B cell (primary cell): ENCODE measurements around the gene PABPN1. TPM values are rescaled to one million over a fixed set of nuclear protein-coding genes. Genes with fewer than 3 reads are reported as not detected.

Experiments
- ATAC-seq: fragments of 200-7000 bp; cut with Tn5 transposase; one replicate; pipeline ENCODE4 v1.10.0; 2021; ENCODE audit warnings: low read depth, mild to moderate bottlenecking, moderate number of reproducible peaks, moderate library complexity
- CTCF ChIA-PET: fragments of 350-600 bp; sonication (Branson Sonifier 250); formaldehyde crosslinking; loops from one replicate; lab custom pipeline; 2021; ENCODE audit warnings: antibody characterized with exemption, inconsistent platforms; lab: Charles Lee
- POLR2A ChIA-PET: fragments of 350-600 bp; sonication (Branson Sonifier 250); formaldehyde crosslinking; loops from one replicate; lab custom pipeline; 2021; ENCODE audit warnings: antibody characterized with exemption; lab: Charles Lee
- DNase-seq: peaks from one replicate; pipeline ENCODE4 v3.0.0; 2013
- H2AFZ ChIP-seq: 2 replicates; pipeline ENCODE4 v1.6.1; 2012; ENCODE audit warnings: mild to moderate bottlenecking, low read depth, low read length; ENCODE audit not compliant: insufficient read depth, poor library complexity, severe bottlenecking
- H3K27ac ChIP-seq, 2 donors: 1 replicate in 1 of 2; 2 replicates in 1 of 2; pipeline ENCODE4 v1.5.1; 2012 to 2013; ENCODE audit warnings: low read length in 2 of 2, mild to moderate bottlenecking in 2 of 2, moderate library complexity in 1 of 2
- H3K27me3 ChIP-seq, 4 experiments: fragments of 200-600 bp in 1 of 4; sonication (generic) in 1 of 4; replicated peaks in 1 of 4; 1 replicate in 2 of 4; 2 replicates in 2 of 4; pipeline versions ENCODE4 v1.6.1 to v1.7.0; 2013 to 2016; ENCODE audit warnings: low read length in 3 of 4, mild to moderate bottlenecking in 2 of 4, mixed read lengths in 1 of 4, moderate library complexity in 1 of 4; ENCODE audit not compliant: insufficient read depth in 4 of 4, control insufficient read depth in 3 of 4; ENCODE audit errors: control extremely low read depth in 1 of 4
- H3K36me3 ChIP-seq, 2 experiments: replicated peaks in 1 of 2; 1 replicate in 1 of 2; 2 replicates in 1 of 2; pipeline versions ENCODE4 v1.6.1 to v1.7.1; 2013; ENCODE audit warnings: low read length in 1 of 2; ENCODE audit not compliant: insufficient read depth in 2 of 2, control insufficient read depth in 1 of 2; ENCODE audit errors: control extremely low read depth in 1 of 2, extremely low read depth in 1 of 2
- H3K4me1 ChIP-seq, 2 donors: fragments of 200-600 bp in 1 of 2; sonication (generic) in 1 of 2; 1 replicate in 1 of 2; 2 replicates in 1 of 2; pipeline versions ENCODE4 v1.5.1 to v1.6.1; 2013 to 2017; ENCODE audit warnings: low read length in 2 of 2; ENCODE audit not compliant: control insufficient read depth in 2 of 2, insufficient read depth in 2 of 2
- H3K4me2 ChIP-seq: replicated peaks from 2 replicates; pipeline ENCODE3; 2012; ENCODE audit warnings: mild to moderate bottlenecking, low read depth, low read length; ENCODE audit not compliant: poor library complexity, severe bottlenecking
- H3K4me3 ChIP-seq, 5 experiments: fragments of 200-600 bp in 1 of 5; sonication (generic) in 1 of 5; 1 replicate in 3 of 5; 2 replicates in 2 of 5; pipeline versions ENCODE4 v1.5.1 to v1.7.0; 2011 to 2016; ENCODE audit warnings: low read length in 4 of 5, mild to moderate bottlenecking in 4 of 5, low read depth in 2 of 5, control low read depth in 1 of 5, moderate library complexity in 1 of 5; ENCODE audit not compliant: insufficient read depth in 1 of 5; ENCODE audit errors: control extremely low read depth in 1 of 5, extremely low read depth in 1 of 5
- H3K79me2 ChIP-seq: fragments of 200-600 bp; sonication (generic); one replicate; pipeline ENCODE4 v1.6.0; 2016; ENCODE audit warnings: low read length; ENCODE audit not compliant: control insufficient read depth, insufficient read depth
- H3K9ac ChIP-seq: fragments of 200-600 bp; sonication (generic); 2 replicates; pipeline ENCODE4 v1.6.1; 2017; ENCODE audit warnings: mild to moderate bottlenecking, low read length, moderate library complexity
- H3K9me3 ChIP-seq, 3 donors: one replicate each; pipeline versions ENCODE4 v1.6.1 to v1.7.1; 2013; ENCODE audit warnings: low read length in 2 of 3; ENCODE audit not compliant: control insufficient read depth in 2 of 3, insufficient read depth in 1 of 3; ENCODE audit errors: control extremely low read depth in 1 of 3
- H4K20me1 ChIP-seq: 2 replicates; pipeline ENCODE4 v1.6.0; 2012; ENCODE audit warnings: mild to moderate bottlenecking, low read length; ENCODE audit not compliant: insufficient read depth, control insufficient read depth, poor library complexity, severe bottlenecking
- H3K27ac Mint-ChIP-seq: one replicate; pipeline ENCODE4 v1.8.0; 2021; ENCODE audit warnings: mixed read lengths
- H3K27me3 Mint-ChIP-seq: one replicate; pipeline ENCODE4 v1.8.0; 2021; ENCODE audit warnings: mixed read lengths
- H3K4me1 Mint-ChIP-seq: one replicate; pipeline ENCODE4 v1.8.0; 2021; ENCODE audit warnings: mixed read lengths
- H3K4me3 Mint-ChIP-seq: one replicate; pipeline ENCODE4 v1.8.0; 2021; ENCODE audit warnings: mixed read lengths
- H3K9me3 Mint-ChIP-seq: one replicate; pipeline ENCODE4 v1.8.0; 2022; ENCODE audit warnings: mixed read lengths; ENCODE audit not compliant: insufficient read depth
- EZH2 ChIP-seq: IDR thresholded peaks from 2 replicates; pipeline ENCODE4 v1.6.1; 2012; ENCODE audit warnings: borderline replicate concordance, low read depth, mild to moderate bottlenecking, moderate library complexity, low read length; ENCODE audit not compliant: insufficient read depth, poor library complexity, severe bottlenecking
- WGBS: methylation state at CpG from one replicate; pipeline ENCODE4 v1.1.5; 2013; ENCODE audit warnings: missing lambda C conversion rate; ENCODE audit not compliant: insufficient coverage; 5-methylcytosine and 5-hydroxymethylcytosine counted together
- intact Hi-C: fragments of 100-400 bp; cut with micrococcal nuclease; formaldehyde crosslinking; loops from one replicate; pipeline ENCODE4 v1.10.0; 2022
- polyA plus RNA-seq: library from polyadenylated mRNA; depleted of rRNA; stranded (reverse); fragments of >200 nt; gene quantifications from 2 replicates; pipeline ENCODE4 v1.2.3, GENCODE V29; 2012
- total RNA-seq, 2 donors: library from RNA; stranded (reverse); fragments of 120-200 nt in 1 of 2; gene quantifications; 1 replicate in 1 of 2; 2 replicates in 1 of 2; pipeline versions ENCODE4 v1.2.3 to v1.2.4, GENCODE V29; 2013 to 2022
- TF ChIP-seq, protein P1 (sequence below): fragments of 200-600 bp; IDR thresholded peaks from one replicate; pipeline ENCODE4 v1.8.0; 2022; ENCODE audit warnings: antibody characterized with exemption, mild to moderate bottlenecking

The PABPN1 gene
- total and polyA plus RNA-seq, 2 donors (not counting 1 experiment from before 2014, with no cell fraction given) = 283 to 293 TPM

DNA sequence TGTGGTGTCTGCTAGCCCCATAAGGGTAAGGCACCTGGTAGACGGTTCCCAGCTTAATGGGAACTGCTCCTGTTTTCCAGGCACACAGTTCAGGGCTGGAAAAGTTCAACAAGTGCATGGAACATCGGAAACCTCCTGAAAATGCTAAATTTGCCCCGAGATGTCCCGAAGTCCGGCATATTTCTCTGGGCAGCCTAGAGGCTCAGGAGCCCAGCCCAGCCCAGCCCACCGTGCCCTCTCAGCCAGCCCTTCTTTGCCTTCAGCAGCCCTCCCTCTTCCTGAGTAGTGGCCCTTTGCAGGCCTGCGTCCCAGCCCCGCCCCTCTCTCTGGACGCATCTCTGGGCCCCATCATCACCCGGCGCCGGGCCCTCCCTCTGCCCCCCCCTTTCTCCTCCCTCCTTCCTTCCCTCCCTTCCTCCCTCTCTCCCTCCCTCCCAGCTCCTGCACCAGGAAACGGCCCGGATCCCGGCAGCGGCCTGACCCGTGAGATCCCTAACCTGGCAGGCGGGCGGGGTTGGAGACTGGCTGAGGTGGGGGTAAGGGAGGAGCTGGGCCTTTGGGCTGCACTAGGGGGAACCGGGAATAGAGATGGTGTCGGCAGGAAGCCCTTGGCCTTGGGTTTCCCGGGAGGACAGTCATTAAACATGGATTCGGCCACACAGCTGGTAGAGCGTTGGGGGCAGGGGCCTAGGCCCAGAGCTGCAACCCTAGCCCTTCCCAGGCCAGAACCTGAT is 14.7 kb upstream of the PABPN1 start, which contains the start of gene BCL2L2:
TSS of gene BCL2L2 (plus strand) at position 422 of the 734 bp plus-strand sequence. CDS start 935 bp downstream, outside the sequence.
- no peaks in the 10 kb centered on the region for H3K79me2 ChIP-seq
- peaks cover 0 to 3% (median 0%) of the 10 kb centered on the region in 3 donors for H3K9me3 ChIP-seq
- intact Hi-C loops = loop anchor here (1.0 to 10.0 kb wide), 2 partner anchors 15 to 302 kb away; partner anchors contain the start of gene PABPN1
- WGBS = 4% methylated on average over 19 of the region's 24 CpGs
- H3K4me3 ChIP-seq = peak within 1 kb of the TSS in 4 of 5 experiments; percentile 31 to 59 (median 46)
- H4K20me1 ChIP-seq = no peaks in the 10 kb centered on the region
- Mint-ChIP-seq H3K27ac (peak within 1 kb of the TSS; percentile 85), H3K27me3 (no peaks in the 10 kb centered on the region), H3K4me3 (peak within 1 kb of the TSS; percentile 81), H3K9me3 (no peaks in the 10 kb centered on the region), H3K4me1 (peaks cover 33% of the 10 kb centered on the region)
- DNase-seq (peak; percentile 57), ATAC-seq (no peak)
- H3K27ac ChIP-seq = peak within 1 kb of the TSS; percentile 54 to 78
- H3K4me2 ChIP-seq = peak within 1 kb of the TSS; percentile 76
- no peaks in the 10 kb centered on the region for H3K36me3 ChIP-seq
- CTCF ChIA-PET = interaction anchor here (0.6 to 3.2 kb wide), 4 partner anchors 11 to 1373 kb away, joined by 3 to 27 read pairs (median 8); partner anchors contain the start of gene PABPN1
- peak within 1 kb of the TSS; percentile 86 for H2AFZ ChIP-seq
- H3K4me1 ChIP-seq = peaks cover 14 to 30% of the 10 kb centered on the region in 2 donors
- POLR2A ChIA-PET = interaction anchor here (0.6 to 1.8 kb wide), 3 partner anchors 14 to 305 kb away, joined by 7 to 15 read pairs (median 13); partner anchors contain the start of gene PABPN1
- no peaks in the 10 kb centered on the region for H3K27me3 ChIP-seq
- peak within 1 kb of the TSS; percentile 64 for H3K9ac ChIP-seq
- TF ChIP-seq, protein P1, sequence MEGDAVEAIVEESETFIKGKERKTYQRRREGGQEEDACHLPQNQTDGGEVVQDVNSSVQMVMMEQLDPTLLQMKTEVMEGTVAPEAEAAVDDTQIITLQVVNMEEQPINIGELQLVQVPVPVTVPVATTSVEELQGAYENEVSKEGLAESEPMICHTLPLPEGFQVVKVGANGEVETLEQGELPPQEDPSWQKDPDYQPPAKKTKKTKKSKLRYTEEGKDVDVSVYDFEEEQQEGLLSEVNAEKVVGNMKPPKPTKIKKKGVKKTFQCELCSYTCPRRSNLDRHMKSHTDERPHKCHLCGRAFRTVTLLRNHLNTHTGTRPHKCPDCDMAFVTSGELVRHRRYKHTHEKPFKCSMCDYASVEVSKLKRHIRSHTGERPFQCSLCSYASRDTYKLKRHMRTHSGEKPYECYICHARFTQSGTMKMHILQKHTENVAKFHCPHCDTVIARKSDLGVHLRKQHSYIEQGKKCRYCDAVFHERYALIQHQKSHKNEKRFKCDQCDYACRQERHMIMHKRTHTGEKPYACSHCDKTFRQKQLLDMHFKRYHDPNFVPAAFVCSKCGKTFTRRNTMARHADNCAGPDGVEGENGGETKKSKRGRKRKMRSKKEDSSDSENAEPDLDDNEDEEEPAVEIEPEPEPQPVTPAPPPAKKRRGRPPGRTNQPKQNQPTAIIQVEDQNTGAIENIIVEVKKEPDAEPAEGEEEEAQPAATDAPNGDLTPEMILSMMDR = no peak
- no peak for TF ChIP-seq EZH2
